ENCODE data around the gene SLC25A1.

The SLC25A1 gene

DNA sequence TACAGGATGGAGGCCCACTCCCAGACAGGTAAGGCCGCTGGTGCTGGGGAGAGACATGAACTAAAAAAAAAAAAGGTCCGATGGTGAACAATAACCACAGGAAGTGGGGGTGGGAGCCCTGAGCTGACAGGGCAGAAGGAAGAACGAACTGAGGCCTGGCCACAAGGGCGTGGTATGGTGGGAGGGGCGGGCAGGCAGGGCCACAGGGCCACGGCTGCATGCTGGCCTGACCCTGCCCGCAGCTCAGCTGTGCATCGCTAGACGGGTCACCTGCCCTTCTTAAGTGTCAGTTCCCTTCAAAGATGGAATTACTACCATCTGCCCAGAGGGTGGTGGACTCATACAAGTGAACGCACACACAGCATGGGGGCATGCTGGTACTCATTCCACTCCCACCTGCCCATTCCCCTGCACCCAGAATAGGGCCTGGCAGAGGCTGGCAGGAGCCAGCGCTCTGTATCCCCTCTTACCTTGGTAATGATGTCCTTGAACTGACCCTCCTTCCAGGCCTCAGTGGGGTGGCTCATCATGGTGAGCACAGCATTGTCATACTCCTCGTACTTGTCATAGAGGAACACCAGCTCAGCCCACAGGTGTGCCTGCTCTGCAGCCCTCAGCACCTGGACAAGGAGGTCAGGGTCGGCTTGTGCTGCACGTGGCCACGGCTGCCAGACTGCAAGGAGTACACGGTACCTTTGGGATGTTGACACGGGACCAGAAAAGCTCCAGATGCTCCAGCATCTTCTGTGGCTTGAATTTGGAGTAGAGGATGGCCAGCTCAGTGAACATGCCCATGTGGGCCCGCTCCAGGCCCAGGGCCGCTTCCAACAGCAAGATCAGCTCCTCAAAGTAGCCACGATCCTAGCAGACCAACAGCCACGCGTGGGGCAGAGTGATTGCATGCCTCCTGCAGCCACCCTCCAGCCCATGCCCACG is 17.5 kb upstream of the SLC25A1 start:
- no peak overlapping the region for H3K4me3 ChIP-seq (ENCODE audit: control insufficient read depth, low read depth, low read length)
- TF ChIP-seq CTCF (conservative IDR thresholded peaks at IDR 0.05; ENCODE audit: control insufficient read depth, insufficient read depth, low read depth, low read length), result no peak
- no peak for DNase-seq (ENCODE audit: low read depth)

- H3K4me3 ChIP-seq (ENCODE audit: control insufficient read depth, low read depth, low read length), result no peak overlapping the region
- DNase-seq (ENCODE audit: low read depth), result no peak
- TF ChIP-seq CTCF (conservative IDR thresholded peaks at IDR 0.05; ENCODE audit: control insufficient read depth, insufficient read depth, low read depth, low read length), result no peak
Measured at GRCh38 chr22:19194766-19195536, 16.4 kb upstream of the SLC25A1 start.

- TF ChIP-seq CTCF (conservative IDR thresholded peaks at IDR 0.05; ENCODE audit: control insufficient read depth, insufficient read depth, low read depth, low read length), result no peak
- DNase-seq (ENCODE audit: low read depth), result no peak
- H3K4me3 ChIP-seq (ENCODE audit: control insufficient read depth, low read depth, low read length), result no peak overlapping the region
Measured at GRCh38 chr22:19193879-19194278, 15.3 kb upstream of the SLC25A1 start.

- no peak for DNase-seq (ENCODE audit: low read depth)
- no peak for TF ChIP-seq CTCF (conservative IDR thresholded peaks at IDR 0.05; ENCODE audit: control insufficient read depth, insufficient read depth, low read depth, low read length)
- H3K4me3 ChIP-seq (ENCODE audit: control insufficient read depth, low read depth, low read length), result no peak overlapping the region
Measured at GRCh38 chr22:19187716-19188563, 9.4 kb upstream of the SLC25A1 start.

GRCh38 chr22:19184276-19184997 is 5.9 kb upstream of the SLC25A1 start:
- no peak for DNase-seq (ENCODE audit: low read depth)
- TF ChIP-seq CTCF (conservative IDR thresholded peaks at IDR 0.05; ENCODE audit: control insufficient read depth, insufficient read depth, low read depth, low read length), result no peak
- no peak overlapping the region for H3K4me3 ChIP-seq (ENCODE audit: control insufficient read depth, low read depth, low read length)

DNA sequence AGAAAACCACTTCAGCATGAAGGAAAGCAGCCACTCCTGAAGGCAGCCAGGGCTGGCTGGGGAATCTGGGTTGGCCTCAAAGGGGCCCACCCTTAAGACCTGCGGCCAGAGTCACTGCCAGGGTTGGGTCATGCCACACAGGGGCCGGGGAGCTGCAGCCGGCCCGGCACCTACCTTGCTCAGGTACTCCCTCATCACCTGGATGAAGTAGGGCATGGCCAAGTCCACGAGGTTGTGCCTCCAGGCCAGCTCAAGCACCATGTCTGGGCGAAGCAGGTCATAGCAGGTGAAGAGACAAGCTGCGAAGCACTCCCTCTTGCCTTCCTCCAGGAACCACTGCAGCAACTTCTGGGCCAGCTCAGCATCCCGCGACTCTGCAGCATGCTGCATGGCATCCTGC is 4.7 kb upstream of the SLC25A1 start:
- H3K4me3 ChIP-seq (ENCODE audit: control insufficient read depth, low read depth, low read length), result no peak overlapping the region
- DNase-seq (ENCODE audit: low read depth), result no peak
- no peak for TF ChIP-seq CTCF (conservative IDR thresholded peaks at IDR 0.05; ENCODE audit: control insufficient read depth, insufficient read depth, low read depth, low read length)

Data from fibroblast of mammary gland (primary cell).